ENCODE data around the gene SLC1A6.

DNA sequence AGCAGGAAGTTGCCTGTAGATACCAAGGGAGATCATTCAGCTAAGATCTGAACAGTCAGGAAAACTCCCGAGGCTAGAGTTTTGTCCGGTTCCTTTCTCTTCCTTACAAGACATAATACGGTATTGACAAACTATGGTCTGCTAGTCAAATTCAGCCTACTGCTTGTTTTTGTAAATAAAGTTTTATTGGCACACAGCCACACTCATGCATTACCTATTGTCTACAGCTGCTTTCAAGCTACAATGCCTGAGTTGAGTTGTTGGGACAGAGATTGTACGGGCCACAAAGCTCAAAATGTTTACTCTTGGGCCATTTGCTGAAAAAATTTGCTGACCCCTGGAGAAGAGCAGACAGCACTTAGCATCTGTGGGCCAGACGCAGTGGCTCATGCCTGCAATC, 2.5 kb downstream of the SLC1A6 start:
- TF ChIP-seq, protein P1, sequence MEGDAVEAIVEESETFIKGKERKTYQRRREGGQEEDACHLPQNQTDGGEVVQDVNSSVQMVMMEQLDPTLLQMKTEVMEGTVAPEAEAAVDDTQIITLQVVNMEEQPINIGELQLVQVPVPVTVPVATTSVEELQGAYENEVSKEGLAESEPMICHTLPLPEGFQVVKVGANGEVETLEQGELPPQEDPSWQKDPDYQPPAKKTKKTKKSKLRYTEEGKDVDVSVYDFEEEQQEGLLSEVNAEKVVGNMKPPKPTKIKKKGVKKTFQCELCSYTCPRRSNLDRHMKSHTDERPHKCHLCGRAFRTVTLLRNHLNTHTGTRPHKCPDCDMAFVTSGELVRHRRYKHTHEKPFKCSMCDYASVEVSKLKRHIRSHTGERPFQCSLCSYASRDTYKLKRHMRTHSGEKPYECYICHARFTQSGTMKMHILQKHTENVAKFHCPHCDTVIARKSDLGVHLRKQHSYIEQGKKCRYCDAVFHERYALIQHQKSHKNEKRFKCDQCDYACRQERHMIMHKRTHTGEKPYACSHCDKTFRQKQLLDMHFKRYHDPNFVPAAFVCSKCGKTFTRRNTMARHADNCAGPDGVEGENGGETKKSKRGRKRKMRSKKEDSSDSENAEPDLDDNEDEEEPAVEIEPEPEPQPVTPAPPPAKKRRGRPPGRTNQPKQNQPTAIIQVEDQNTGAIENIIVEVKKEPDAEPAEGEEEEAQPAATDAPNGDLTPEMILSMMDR (conservative IDR thresholded peaks at IDR 0.05 in 1 of 2, IDR thresholded peaks at IDR 0.05 in 1 of 2; ENCODE audit: low read depth in 1 of 2, low read length in 2 of 2) = no peak
- TF ChIP-seq EZH2 (IDR thresholded peaks at IDR 0.05; ENCODE audit: low read length, missing control alignments) = no peak
